Breast epithelium (tissue), 4 donors: Measurements from ENCODE around the gene RIT2. TPM values are rescaled to one million over a fixed set of nuclear protein-coding genes. Genes with fewer than 3 reads are reported as not detected.
"Not testable (repeated sequence)": the region's sequence is repeated elsewhere in the genome, so short reads cannot be mapped to it uniquely, and the experiment has no call there.

Experiments used
- DNase-seq, 2 donors: peaks; one replicate each; pipeline ENCODE4 v3.0.0-alpha.2; 2019; ENCODE audit warnings: low spot score in 2 of 2
- H3K27ac ChIP-seq, 2 donors: fragments of 200-600 bp; sonication (generic) in 1 of 2; one replicate each; pipeline ENCODE4 v1.5.1; 2016 to 2019; ENCODE audit warnings: mild to moderate bottlenecking in 1 of 2
- H3K27me3 ChIP-seq, 2 donors: fragments of 200-600 bp; sonication (generic) in 1 of 2; one replicate each; pipeline versions ENCODE4 v1.5.1 to v1.6.0; 2017 to 2019; ENCODE audit warnings: control low read depth in 1 of 2, mild to moderate bottlenecking in 1 of 2
- H3K36me3 ChIP-seq: fragments of 200-600 bp; one replicate; pipeline ENCODE4 v1.5.1; 2019
- H3K4me1 ChIP-seq, 2 donors: fragments of 200-600 bp; sonication (generic); one replicate each; pipeline ENCODE4 v1.5.1; 2016 to 2019; ENCODE audit warnings: control low read depth in 1 of 2
- H3K4me3 ChIP-seq, 3 donors: fragments of 200-600 bp; sonication (generic); 1 replicate in 2 of 3; 2 replicates in 1 of 3; pipeline ENCODE4 v1.5.1; 2016 to 2019; ENCODE audit warnings: mild to moderate bottlenecking in 3 of 3, moderate library complexity in 2 of 3
- H3K9me3 ChIP-seq, 2 donors: fragments of 200-600 bp; sonication (generic) in 1 of 2; one replicate each; pipeline ENCODE4 v1.5.1; 2016 to 2019; ENCODE audit warnings: control low read depth in 1 of 2
- CTCF ChIP-seq, 3 donors: fragments of 450-650 bp; IDR thresholded peaks; one replicate each; pipeline ENCODE4 v1.5.1; 2016 to 2017; ENCODE audit warnings: antibody characterized with exemption in 3 of 3, mild to moderate bottlenecking in 3 of 3, moderate library complexity in 3 of 3
- POLR2A ChIP-seq: fragments of 450-650 bp; IDR thresholded peaks from one replicate; pipeline ENCODE4 v1.6.1; 2016; ENCODE audit warnings: antibody characterized with exemption, mild to moderate bottlenecking, moderate library complexity
- POLR2AphosphoS5 ChIP-seq, 3 donors: sonication (generic); formaldehyde crosslinking; IDR thresholded peaks; one replicate each; pipeline ENCODE4 v1.6.1; 2017; ENCODE audit warnings: antibody characterized with exemption in 3 of 3
- intact Hi-C: fragments of 100-400 bp; cut with DNase I; formaldehyde crosslinking; loops from one replicate; pipeline ENCODE4 v1.15.1; 2023; ENCODE audit warnings: low total_unique reads
- total RNA-seq, 3 donors: library from RNA; depleted of rRNA; stranded (reverse); fragments of >200 nt; gene quantifications; one replicate each; pipeline ENCODE4 v1.1.0, GENCODE V29; 2016

Gene RIT2
- total RNA-seq, 3 donors from 2014 or later, result not detected

DNA sequence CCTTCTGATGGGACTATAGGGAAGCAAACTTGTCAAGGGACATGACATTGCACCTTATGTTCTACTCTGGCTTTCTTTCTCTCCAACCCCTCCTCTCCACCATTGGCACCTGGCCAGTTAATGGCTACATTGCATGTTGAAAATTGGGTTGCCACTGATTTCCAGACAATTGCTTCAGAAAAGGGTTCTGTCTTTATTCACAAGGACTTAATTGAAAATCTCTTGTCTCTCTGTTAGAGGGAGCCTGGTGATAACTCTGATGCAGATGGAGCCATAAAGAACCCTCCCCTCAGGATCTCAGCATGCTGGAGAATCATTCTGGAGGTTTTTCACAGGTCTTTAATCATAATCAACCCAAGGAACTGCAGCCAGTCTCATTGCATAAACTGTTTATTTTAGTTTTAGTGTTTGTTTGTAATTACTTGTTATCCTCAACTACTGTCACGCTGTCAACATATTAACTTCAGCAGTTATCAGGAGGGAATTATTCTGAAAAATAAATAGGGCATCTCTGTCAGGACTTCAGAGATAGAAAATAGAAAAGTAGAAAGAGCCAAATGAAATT is 316.8 kb downstream of the RIT2 start:
- Histone ChIP-seq H3K27ac (no peak overlapping the region), H3K27me3 (no peaks in the 10 kb centered on the region), H3K9me3 (no peaks in the 10 kb centered on the region), H3K4me1 (no peaks in the 10 kb centered on the region), H3K36me3 (no peaks in the 10 kb centered on the region), H3K4me3 (no peak overlapping the region)
- intact Hi-C loops, result no loop called here
- no peak for TF ChIP-seq POLR2A
- TF ChIP-seq CTCF (IDR thresholded peaks at IDR 0.05), result no peak
- TF ChIP-seq POLR2AphosphoS5 (IDR thresholded peaks at IDR 0.05), result no peak
- no peak for DNase-seq

- H3K27ac ChIP-seq, H3K4me3 ChIP-seq, intact Hi-C loops, DNase-seq, H3K4me1 ChIP-seq, H3K9me3 ChIP-seq, H3K27me3 ChIP-seq, H3K36me3 ChIP-seq: not testable (repeated sequence)
Observed at GRCh38 chr18:42795213-42795789, 320.2 kb downstream of the RIT2 start.

GRCh38 chr18:42792731-42793130 is 322.8 kb downstream of the RIT2 start:
- TF ChIP-seq POLR2A, result no peak
- TF ChIP-seq CTCF (IDR thresholded peaks at IDR 0.05), result no peak
- no peak for TF ChIP-seq POLR2AphosphoS5 (IDR thresholded peaks at IDR 0.05)

GRCh38 chr18:42784632-42785031 is 330.9 kb downstream of the RIT2 start:
- TF ChIP-seq POLR2AphosphoS5 (IDR thresholded peaks at IDR 0.05), result no peak
- no peak for TF ChIP-seq POLR2A
- no peak for TF ChIP-seq CTCF (IDR thresholded peaks at IDR 0.05)
- no peaks in the 10 kb centered on the region for H3K9me3 ChIP-seq
- no peaks in the 10 kb centered on the region for H3K27me3 ChIP-seq
- no peak overlapping the region for H3K4me3 ChIP-seq
- intact Hi-C loops, result no loop called here
- no peak for DNase-seq
- no peak overlapping the region for H3K27ac ChIP-seq
- H3K4me1 ChIP-seq, result no peaks in the 10 kb centered on the region
- no peaks in the 10 kb centered on the region for H3K36me3 ChIP-seq

More at GRCh38 chr18:42792731-42793130, 322.8 kb downstream of the RIT2 start:
- Histone ChIP-seq H3K27me3 (no peaks in the 10 kb centered on the region), H3K4me3 (no peak overlapping the region), H3K36me3 (no peaks in the 10 kb centered on the region), H3K9me3 (no peaks in the 10 kb centered on the region), H3K27ac (no peak overlapping the region), H3K4me1 (no peaks in the 10 kb centered on the region)
- no peak for DNase-seq
- intact Hi-C loops, result no loop called here

DNA sequence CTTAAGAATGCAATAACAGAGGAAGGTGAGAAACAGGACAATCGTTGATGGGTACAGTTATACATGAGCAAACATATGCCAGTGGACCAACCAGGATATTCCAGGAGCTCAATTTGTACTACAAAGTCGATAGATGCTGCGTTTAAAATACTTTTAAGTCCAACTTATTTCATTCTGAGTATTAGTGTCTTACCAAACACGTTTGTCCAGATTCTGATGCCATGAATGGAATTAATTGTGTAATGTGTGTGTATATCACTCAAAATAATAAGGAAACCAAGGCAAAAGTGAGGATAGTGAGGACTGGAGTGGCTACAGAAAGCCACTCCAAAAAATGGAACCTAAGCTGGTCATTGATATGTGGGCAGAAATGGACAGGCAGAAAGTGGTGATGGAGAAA is 332.6 kb downstream of the RIT2 start:
- H3K4me3 ChIP-seq, result no peak overlapping the region
- no peak overlapping the region for H3K27ac ChIP-seq
- no peak for DNase-seq
- H3K9me3 ChIP-seq, result no peaks in the 10 kb centered on the region
- no peaks in the 10 kb centered on the region for H3K36me3 ChIP-seq
- TF ChIP-seq POLR2A, result no peak
- no peak for TF ChIP-seq CTCF (IDR thresholded peaks at IDR 0.05)
- TF ChIP-seq POLR2AphosphoS5 (IDR thresholded peaks at IDR 0.05), result no peak
- no peaks in the 10 kb centered on the region for H3K4me1 ChIP-seq
- intact Hi-C loops, result no loop called here
- no peaks in the 10 kb centered on the region for H3K27me3 ChIP-seq
